Putamen (tissue), 1 donor: ENCODE measurements around the gene ABCA2.
"Not testable (repeated sequence)": the region's sequence is repeated elsewhere in the genome, so short reads cannot be mapped to it uniquely, and the experiment has no call there.

Source experiments
- DNase-seq: peaks from one replicate; pipeline ENCODE4 v3.0.0-alpha.2; 2016; ENCODE audit warnings: low spot score

The ABCA2 gene

GRCh38 chr9:137064027-137064879, 36.2 kb upstream of the ABCA2 start:
- DNase-seq, result no peak

- DNase-seq, result no peak
These were observed 35.4 kb upstream of the ABCA2 start for GRCh38 chr9:137063311-137064026.

- DNase-seq, result not testable (repeated sequence)
These were observed 34.8 kb upstream of the ABCA2 start for GRCh38 chr9:137062798-137063197.

- DNase-seq, result no peak
These were observed 34.3 kb upstream of the ABCA2 start for GRCh38 chr9:137062384-137062783.

GRCh38 chr9:137058521-137059234, 30.6 kb upstream of the ABCA2 start:
- no peak for DNase-seq

GRCh38 chr9:137057545-137057944, 29.5 kb upstream of the ABCA2 start:
- no peak for DNase-seq

GRCh38 chr9:137056739-137057415, 28.8 kb upstream of the ABCA2 start:
- no peak for DNase-seq

- peak; percentile 96 for DNase-seq
These were observed 27.6 kb upstream of the ABCA2 start for GRCh38 chr9:137055385-137056364.

- no peak for DNase-seq
These were observed 26.9 kb upstream of the ABCA2 start for GRCh38 chr9:137054932-137055384.

GRCh38 chr9:137053944-137054931, 26.2 kb upstream of the ABCA2 start, which contains the start of gene ENTPD2:
ENTPD2 (minus strand) TSS chr9:137054061; CDS start chr9:137053997, 64 bp downstream.
- no peak for DNase-seq

- no peak for DNase-seq
These were observed 25.2 kb upstream of the ABCA2 start for GRCh38 chr9:137052998-137053943.

- no peak for DNase-seq
These were observed 24.3 kb upstream of the ABCA2 start for GRCh38 chr9:137052293-137052692.

- no peak for DNase-seq
These were observed 23.2 kb upstream of the ABCA2 start for GRCh38 chr9:137051145-137051724.

GRCh38 chr9:137050570-137050969, 22.5 kb upstream of the ABCA2 start:
- DNase-seq, result no peak

GRCh38 chr9:137049544-137050449, 21.8 kb upstream of the ABCA2 start:
- DNase-seq, result peak; percentile 53

GRCh38 chr9:137048655-137049543, 20.9 kb upstream of the ABCA2 start:
- DNase-seq, result no peak
